KBM-7 (cell line): ENCODE results near the gene TLE7.

Source experiments
- DNase-seq: peaks from one replicate; pipeline ENCODE4 v3.0.0-alpha.2; 2015
- in situ Hi-C: fragments of 300-500 bp; cut with MboI; formaldehyde crosslinking; loops from 2 replicates; pipeline ENCODE4 v1.14.3; 2020; ENCODE audit warnings: low sequenced_read_pairs, low pct_unique_long_range_greater_than_20kb, mixed read lengths

Gene TLE7

GRCh38 chr16:71442051-71442440, at the start of gene TLE7:
TSS of gene TLE7 (minus strand) at chr16:71442054. CDS start at chr16:71433324, 8,730 bp downstream.
- in situ Hi-C loops: no loop called here
- DNase-seq: no peak

GRCh38 chr16:71491054-71491453, 49.2 kb upstream of the TLE7 start:
- DNase-seq: no peak
- in situ Hi-C loops: no loop called here

- in situ Hi-C loops: no loop called here
- no peak for DNase-seq
Measured at GRCh38 chr16:71490361-71490760, 48.5 kb upstream of the TLE7 start.

GRCh38 chr16:71489122-71489521, 47.3 kb upstream of the TLE7 start, which contains the start of gene ZNF19:
TSS of gene ZNF19 (minus strand) at chr16:71489324. CDS start at chr16:71482114, 7,210 bp downstream.
- in situ Hi-C loops: no loop called here
- DNase-seq: no peak

- DNase-seq: peak; percentile 86
- in situ Hi-C loops: no loop called here
Measured at GRCh38 chr16:71484006-71484893, 42.4 kb upstream of the TLE7 start.

- in situ Hi-C loops: no loop called here
- DNase-seq: no peak
Measured at GRCh38 chr16:71482569-71482968, 40.7 kb upstream of the TLE7 start.

GRCh38 chr16:71480956-71481355, 39.1 kb upstream of the TLE7 start:
- in situ Hi-C loops: no loop called here
- DNase-seq: no peak

- in situ Hi-C loops: no loop called here
- peak; percentile 38 for DNase-seq
Measured at GRCh38 chr16:71479420-71479819, 37.6 kb upstream of the TLE7 start.

GRCh38 chr16:71476457-71477124, 34.7 kb upstream of the TLE7 start:
- no peak for DNase-seq
- in situ Hi-C loops: no loop called here

GRCh38 chr16:71474864-71475263, 33.0 kb upstream of the TLE7 start:
- in situ Hi-C loops: no loop called here
- no peak for DNase-seq

GRCh38 chr16:71473891-71474290, 32.0 kb upstream of the TLE7 start:
- in situ Hi-C loops: no loop called here
- no peak for DNase-seq

GRCh38 chr16:71472931-71473330, 31.1 kb upstream of the TLE7 start:
- DNase-seq: no peak
- in situ Hi-C loops: no loop called here

- in situ Hi-C loops: no loop called here
- no peak for DNase-seq
Measured at GRCh38 chr16:71472051-71472450, 30.2 kb upstream of the TLE7 start.

GRCh38 chr16:71467810-71468209, 26.0 kb upstream of the TLE7 start:
- peak; percentile 66 for DNase-seq
- in situ Hi-C loops: no loop called here

- in situ Hi-C loops: no loop called here
Measured at GRCh38 chr16:71464231-71464630, 22.4 kb upstream of the TLE7 start.

GRCh38 chr16:71461686-71462648, 20.1 kb upstream of the TLE7 start, which contains the start of gene ZNF23:
TSS of gene ZNF23 (minus strand) at chr16:71462247. CDS start at chr16:71456796, 5,451 bp downstream.
- peak; percentile 84 for DNase-seq
- in situ Hi-C loops: no loop called here

More at GRCh38 chr16:71464231-71464630, 22.4 kb upstream of the TLE7 start:
- no peak for DNase-seq

GRCh38 chr16:71460941-71461340, 19.1 kb upstream of the TLE7 start:
- in situ Hi-C loops: no loop called here
- no peak for DNase-seq

GRCh38 chr16:71460236-71460635, 18.4 kb upstream of the TLE7 start:
- in situ Hi-C loops: no loop called here
- no peak for DNase-seq

GRCh38 chr16:71459510-71459909, 17.7 kb upstream of the TLE7 start:
- in situ Hi-C loops: no loop called here

More at GRCh38 chr16:71459510-71459909, 17.7 kb upstream of the TLE7 start:
- no peak for DNase-seq
